ENCODE results near the gene BPTF. TPM values are rescaled to one million over a fixed set of nuclear protein-coding genes. Genes with fewer than 3 reads are reported as not detected.
"Not testable (repeated sequence)": the region's sequence is repeated elsewhere in the genome, so short reads cannot be mapped to it uniquely, and the experiment has no call there.

Gene BPTF
- polyA plus RNA-seq, 2 of the 4 experiments (the other 2 are of a cell fraction), result 26.3 to 60.7 TPM

DNA sequence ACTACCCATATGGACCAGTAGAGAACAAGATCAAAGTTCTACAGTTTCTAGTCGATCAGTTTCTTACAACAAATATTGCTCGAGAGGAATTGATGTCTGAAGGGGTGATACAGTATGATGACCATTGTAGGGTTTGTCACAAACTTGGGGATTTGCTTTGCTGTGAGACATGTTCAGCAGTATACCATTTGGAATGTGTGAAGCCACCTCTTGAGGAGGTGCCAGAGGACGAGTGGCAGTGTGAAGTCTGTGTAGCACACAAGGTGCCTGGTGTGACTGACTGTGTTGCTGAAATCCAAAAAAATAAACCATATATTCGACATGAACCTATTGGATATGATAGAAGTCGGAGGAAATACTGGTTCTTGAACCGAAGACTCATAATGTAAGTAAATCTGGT, 29.1 kb downstream of the BPTF start (continued):
- TF ChIP-seq FOSB (CRISPR knock-in tag; IDR thresholded peaks at IDR 0.05) (no peak), BHLHE40 (IDR thresholded peaks at IDR 0.05; ENCODE audit: low read depth, low read length) (no peak), RARB (CRISPR knock-in tag; IDR thresholded peaks at IDR 0.05) (no peak), RNF2 (IDR thresholded peaks at IDR 0.05; ENCODE audit: borderline replicate concordance, low read depth) (no peak)

DNA sequence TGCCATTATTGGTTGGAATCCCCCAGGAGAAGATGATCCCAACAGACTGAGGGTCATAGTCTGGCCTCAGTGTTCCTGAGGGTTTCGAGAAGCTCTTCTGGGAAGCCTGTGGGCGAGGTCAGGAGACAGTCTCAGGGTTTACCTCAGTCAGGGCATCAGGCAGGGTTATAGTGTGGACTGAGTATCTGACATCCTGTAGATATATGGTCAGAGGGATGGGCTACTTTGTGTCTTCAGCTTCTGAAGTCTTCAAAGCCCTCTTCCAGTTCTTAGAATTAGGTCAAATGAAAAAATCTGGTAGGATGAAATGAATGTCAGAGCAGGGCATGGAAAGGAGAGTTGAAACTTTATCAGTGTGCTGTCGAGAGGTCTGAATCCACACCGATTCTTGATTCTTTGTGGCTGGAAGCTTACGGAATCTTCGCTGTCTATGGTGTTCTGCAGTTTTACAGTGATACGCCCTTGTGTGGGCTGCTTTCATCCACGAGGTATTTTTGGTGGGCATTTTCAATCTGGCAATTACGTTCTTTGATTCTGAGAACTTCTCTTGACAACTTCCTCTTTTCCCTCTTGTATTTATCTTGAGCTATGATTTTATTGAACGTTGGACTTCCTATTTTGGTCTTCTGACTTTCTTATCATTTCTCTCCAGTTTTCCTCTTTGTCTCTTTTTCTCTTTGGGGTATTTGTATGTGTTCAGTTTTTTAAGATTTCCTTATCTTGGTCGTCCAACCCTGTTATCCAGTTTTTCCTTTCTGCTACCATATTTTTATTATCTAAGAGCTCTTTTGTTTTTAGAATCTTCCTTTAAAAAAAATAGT, 30.4 kb downstream of the BPTF start:
- no peak for FAIRE-seq

DNA sequence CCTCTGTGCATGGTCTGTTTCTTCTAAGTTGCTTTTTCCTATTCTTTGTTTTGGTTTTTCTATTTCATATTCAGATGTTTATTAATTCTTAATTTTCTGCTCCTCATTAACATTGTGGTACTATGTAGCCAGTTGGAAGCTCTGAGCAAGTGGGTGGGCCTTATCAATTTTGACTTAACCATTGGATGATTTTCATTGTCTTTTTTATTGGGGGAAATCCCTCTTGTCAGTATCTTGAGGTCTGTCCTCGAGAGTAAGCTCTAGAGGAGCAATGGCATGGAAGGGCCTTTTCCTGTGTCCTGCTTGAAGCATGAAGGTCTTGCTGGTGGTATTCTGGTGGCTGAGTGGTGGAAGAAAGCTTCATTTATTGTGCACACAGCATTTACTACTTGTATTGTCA, 31.1 kb downstream of the BPTF start:
- CTCF ChIA-PET, result interaction anchor here (0.9 to 2.4 kb wide), 3 partner anchors 10 to 31 kb away, joined by 3 to 8 read pairs (median 5); partner anchors contain the start of gene BPTF
- ATAC-seq; H3K9me3 ChIP-seq; H3K4me3 ChIP-seq; H3K27ac ChIP-seq; DNase-seq (ENCODE audit: low read depth in 1 of 2, low spot score in 1 of 2); FAIRE-seq; H3K4me2 ChIP-seq; POLR2A ChIA-PET; H3K4me1 ChIP-seq: not testable (repeated sequence)
- WGBS (ENCODE audit: missing lambda C conversion rate), result 92% methylated on average over 1 of the region's 1 CpG

More for the DNA sequence above, 30.4 kb downstream of the BPTF start:
- POLR2A ChIA-PET, result no interaction called here
- H3K4me2 ChIP-seq, result no peak overlapping the region
- peaks cover 4% of the 10 kb centered on the region; the same call in 1 of the 3 replicates for H3K4me1 ChIP-seq
- ATAC-seq (no peak), DNase-seq (ENCODE audit: low read depth in 1 of 2, low spot score in 1 of 2) (no peak)
- no peak overlapping the region for H3K4me3 ChIP-seq
- TF ChIP-seq RARB (CRISPR knock-in tag; IDR thresholded peaks at IDR 0.05), result no peak
- TF ChIP-seq KDM1A (IDR thresholded peaks at IDR 0.05; ENCODE audit: low read depth), result no peak
- TF ChIP-seq, protein P1, sequence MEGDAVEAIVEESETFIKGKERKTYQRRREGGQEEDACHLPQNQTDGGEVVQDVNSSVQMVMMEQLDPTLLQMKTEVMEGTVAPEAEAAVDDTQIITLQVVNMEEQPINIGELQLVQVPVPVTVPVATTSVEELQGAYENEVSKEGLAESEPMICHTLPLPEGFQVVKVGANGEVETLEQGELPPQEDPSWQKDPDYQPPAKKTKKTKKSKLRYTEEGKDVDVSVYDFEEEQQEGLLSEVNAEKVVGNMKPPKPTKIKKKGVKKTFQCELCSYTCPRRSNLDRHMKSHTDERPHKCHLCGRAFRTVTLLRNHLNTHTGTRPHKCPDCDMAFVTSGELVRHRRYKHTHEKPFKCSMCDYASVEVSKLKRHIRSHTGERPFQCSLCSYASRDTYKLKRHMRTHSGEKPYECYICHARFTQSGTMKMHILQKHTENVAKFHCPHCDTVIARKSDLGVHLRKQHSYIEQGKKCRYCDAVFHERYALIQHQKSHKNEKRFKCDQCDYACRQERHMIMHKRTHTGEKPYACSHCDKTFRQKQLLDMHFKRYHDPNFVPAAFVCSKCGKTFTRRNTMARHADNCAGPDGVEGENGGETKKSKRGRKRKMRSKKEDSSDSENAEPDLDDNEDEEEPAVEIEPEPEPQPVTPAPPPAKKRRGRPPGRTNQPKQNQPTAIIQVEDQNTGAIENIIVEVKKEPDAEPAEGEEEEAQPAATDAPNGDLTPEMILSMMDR (IDR thresholded peaks at IDR 0.05), result no peak
- TF ChIP-seq JUN (IDR thresholded peaks at IDR 0.05), result no peak
- TF ChIP-seq, protein P2, sequence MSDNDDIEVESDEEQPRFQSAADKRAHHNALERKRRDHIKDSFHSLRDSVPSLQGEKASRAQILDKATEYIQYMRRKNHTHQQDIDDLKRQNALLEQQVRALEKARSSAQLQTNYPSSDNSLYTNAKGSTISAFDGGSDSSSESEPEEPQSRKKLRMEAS (IDR thresholded peaks at IDR 0.05), result no peak
- no peak for TF ChIP-seq SREBF2 (IDR thresholded peaks at IDR 0.05)
- TF ChIP-seq FOSB (CRISPR knock-in tag; IDR thresholded peaks at IDR 0.05), result no peak
- TF ChIP-seq, protein P3, sequence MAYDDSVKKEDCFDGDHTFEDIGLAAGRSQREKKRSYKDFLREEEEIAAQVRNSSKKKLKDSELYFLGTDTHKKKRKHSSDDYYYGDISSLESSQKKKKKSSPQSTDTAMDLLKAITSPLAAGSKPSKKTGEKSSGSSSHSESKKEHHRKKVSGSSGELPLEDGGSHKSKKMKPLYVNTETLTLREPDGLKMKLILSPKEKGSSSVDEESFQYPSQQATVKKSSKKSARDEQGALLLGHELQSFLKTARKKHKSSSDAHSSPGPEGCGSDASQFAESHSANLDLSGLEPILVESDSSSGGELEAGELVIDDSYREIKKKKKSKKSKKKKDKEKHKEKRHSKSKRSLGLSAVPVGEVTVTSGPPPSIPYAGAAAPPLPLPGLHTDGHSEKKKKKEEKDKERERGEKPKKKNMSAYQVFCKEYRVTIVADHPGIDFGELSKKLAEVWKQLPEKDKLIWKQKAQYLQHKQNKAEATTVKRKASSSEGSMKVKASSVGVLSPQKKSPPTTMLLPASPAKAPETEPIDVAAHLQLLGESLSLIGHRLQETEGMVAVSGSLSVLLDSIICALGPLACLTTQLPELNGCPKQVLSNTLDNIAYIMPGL (CRISPR knock-in tag; IDR thresholded peaks at IDR 0.05; ENCODE audit: borderline replicate concordance), result no peak
- TF ChIP-seq BHLHE40 (IDR thresholded peaks at IDR 0.05; ENCODE audit: low read depth, low read length), result no peak
- no peak for TF ChIP-seq SMC3 (IDR thresholded peaks at IDR 0.05)
- TF ChIP-seq, protein P4, sequence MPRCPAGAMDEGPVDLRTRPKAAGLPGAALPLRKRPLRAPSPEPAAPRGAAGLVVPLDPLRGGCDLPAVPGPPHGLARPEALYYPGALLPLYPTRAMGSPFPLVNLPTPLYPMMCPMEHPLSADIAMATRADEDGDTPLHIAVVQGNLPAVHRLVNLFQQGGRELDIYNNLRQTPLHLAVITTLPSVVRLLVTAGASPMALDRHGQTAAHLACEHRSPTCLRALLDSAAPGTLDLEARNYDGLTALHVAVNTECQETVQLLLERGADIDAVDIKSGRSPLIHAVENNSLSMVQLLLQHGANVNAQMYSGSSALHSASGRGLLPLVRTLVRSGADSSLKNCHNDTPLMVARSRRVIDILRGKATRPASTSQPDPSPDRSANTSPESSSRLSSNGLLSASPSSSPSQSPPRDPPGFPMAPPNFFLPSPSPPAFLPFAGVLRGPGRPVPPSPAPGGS (IDR thresholded peaks at IDR 0.05), result no peak
- no peak for TF ChIP-seq EHMT2 (IDR thresholded peaks at IDR 0.05; ENCODE audit: low read depth)
- TF ChIP-seq RNF2 (IDR thresholded peaks at IDR 0.05; ENCODE audit: borderline replicate concordance, low read depth), result no peak
- TF ChIP-seq EHF (CRISPR knock-in tag; IDR thresholded peaks at IDR 0.05), result no peak
- no peak for TF ChIP-seq EP300 (IDR thresholded peaks at IDR 0.05)
- TF ChIP-seq, protein P5, sequence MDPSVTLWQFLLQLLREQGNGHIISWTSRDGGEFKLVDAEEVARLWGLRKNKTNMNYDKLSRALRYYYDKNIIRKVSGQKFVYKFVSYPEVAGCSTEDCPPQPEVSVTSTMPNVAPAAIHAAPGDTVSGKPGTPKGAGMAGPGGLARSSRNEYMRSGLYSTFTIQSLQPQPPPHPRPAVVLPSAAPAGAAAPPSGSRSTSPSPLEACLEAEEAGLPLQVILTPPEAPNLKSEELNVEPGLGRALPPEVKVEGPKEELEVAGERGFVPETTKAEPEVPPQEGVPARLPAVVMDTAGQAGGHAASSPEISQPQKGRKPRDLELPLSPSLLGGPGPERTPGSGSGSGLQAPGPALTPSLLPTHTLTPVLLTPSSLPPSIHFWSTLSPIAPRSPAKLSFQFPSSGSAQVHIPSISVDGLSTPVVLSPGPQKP (IDR thresholded peaks at IDR 0.05; ENCODE audit: low read depth, low read length), result no peak
- TF ChIP-seq NFE2L2 (conservative IDR thresholded peaks at IDR 0.05; ENCODE audit: low read length), result no peak
- no peak for TF ChIP-seq NR3C1 (IDR thresholded peaks at IDR 0.05)
- TF ChIP-seq, protein P6, sequence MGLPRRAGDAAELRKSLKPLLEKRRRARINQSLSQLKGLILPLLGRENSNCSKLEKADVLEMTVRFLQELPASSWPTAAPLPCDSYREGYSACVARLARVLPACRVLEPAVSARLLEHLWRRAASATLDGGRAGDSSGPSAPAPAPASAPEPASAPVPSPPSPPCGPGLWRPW (IDR thresholded peaks at IDR 0.05), result no peak
- TF ChIP-seq NPAS2 (CRISPR knock-in tag; IDR thresholded peaks at IDR 0.05; ENCODE audit: borderline replicate concordance), result no peak
- H3K9me3 ChIP-seq, result no peaks in the 10 kb centered on the region
- no peak overlapping the region for H3K27ac ChIP-seq
- CTCF ChIA-PET, result interaction anchor here (0.9 to 2.4 kb wide), 4 partner anchors 10 to 37 kb away, joined by 3 to 8 read pairs (median 4); partner anchors contain the start of gene BPTF
- WGBS (ENCODE audit: missing lambda C conversion rate), result 89% methylated on average over 11 of the region's 11 CpGs

Data from A549 (cell line).